Stimulated activated CD8-positive, alpha-beta memory T cell treated with anti-CD3 and anti-CD28 coated beads, Interleukin-2, amount 100 ng/mL, for 48 hours (primary cell): ENCODE measurements around the gene FUBP3.
"Not testable (repeated sequence)": the region's sequence is repeated elsewhere in the genome, so short reads cannot be mapped to it uniquely, and the experiment has no call there.

Source experiments
- DNase-seq, 2 donors: peaks; one replicate each; pipeline ENCODE4 v3.0.0-alpha.2; 2020; ENCODE audit warnings: low read depth in 2 of 2

Gene FUBP3

DNA sequence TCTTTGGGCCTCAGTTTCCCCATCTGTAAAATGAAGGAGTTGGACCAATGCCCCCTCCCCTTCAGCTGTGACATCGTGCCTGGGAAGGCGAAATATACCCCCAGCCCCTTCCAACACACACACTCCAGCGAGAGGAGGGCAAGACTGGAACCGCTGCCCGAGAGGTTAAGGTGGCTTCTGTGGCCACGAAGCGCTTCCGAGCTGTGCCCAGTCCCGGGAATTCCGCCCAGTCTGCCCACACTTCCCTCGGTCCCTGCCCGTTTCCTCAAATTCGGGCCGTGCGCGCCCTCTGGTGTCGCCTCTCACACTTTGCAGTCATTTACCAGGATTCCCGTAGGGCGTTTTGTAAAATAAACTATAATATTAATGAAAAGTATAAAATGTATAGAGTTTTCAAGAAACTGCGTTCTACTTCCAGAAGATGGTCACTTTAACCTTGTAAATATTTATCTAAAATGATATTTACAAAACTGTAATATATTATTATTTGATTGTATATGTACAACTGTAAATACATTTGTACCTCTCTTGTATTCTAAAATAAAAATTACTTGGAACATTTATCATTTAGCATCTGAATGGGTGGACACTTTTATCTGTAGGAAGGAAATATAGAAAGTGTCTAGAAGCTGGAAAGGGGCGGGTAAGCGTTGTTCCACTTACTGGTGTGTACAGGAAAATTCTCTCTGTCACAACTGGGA, 103.2 kb downstream of the FUBP3 start:
- peak; percentile 29 to 40 for DNase-seq

DNA sequence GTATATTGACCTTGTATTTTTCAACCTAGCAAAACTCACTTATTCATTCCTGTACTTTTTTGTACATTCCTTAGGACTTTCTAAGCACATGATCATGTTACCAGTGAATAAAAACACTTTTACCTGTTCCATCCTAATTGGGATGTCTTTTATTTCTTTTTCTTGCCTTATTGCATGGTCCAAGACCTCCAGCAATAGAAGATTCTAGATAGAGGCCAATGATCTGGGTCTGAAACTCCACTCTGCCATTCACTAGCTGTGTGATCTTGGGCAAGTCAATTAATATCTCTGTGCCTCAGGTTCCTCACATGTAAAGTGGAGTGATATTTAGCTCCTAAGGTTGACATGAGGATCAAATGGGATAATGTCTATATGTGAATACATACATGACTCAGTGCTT, 105.7 kb downstream of the FUBP3 start:
- DNase-seq = no peak

DNA sequence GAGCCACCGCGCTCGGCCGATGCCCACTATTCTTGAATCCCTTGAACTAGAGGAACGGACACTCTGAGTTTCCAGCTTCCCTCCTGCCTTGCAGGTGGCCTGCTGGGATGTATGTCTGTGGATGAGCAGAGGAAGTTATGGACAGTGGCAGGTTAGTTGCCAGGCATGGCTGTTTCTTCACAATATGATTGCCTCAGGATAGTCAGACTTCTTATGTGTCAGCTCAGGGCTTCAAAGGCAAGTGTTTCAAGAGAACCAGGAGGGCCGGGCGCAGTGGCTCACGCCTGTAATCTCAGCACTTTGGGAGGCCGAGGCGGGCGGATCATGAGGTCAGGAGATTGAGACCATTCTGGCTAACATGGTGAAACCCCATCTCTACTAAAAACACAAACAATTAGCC, 106.6 kb downstream of the FUBP3 start:
- not testable (repeated sequence) for DNase-seq

DNA sequence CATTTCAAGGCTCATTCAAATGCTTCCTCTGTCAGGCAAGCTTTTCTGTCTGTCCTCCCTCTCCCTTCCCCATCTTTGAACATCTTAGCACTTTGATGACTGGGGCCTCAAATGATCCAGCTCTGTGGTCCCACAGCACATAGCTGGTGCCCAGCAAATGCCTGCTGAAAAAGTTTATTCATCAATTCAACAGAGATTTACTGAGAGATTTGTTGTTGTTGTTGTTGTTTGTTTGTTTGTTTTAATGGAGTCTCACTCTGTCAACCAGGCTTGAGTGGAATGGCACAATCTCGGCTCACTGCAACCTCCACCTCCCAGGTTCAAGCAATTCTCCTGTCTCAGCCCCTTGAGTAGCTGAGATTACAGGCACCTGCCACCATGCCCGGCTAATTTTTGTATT, 108.2 kb downstream of the FUBP3 start:
- DNase-seq = no peak
